Ramos (cell line): ENCODE measurements around the gene VSIG1.

Experiments
- in situ Hi-C: fragments of 300-500 bp; cut with MboI; formaldehyde crosslinking; loops from one replicate; pipeline ENCODE4 v1.14.3; 2022; ENCODE audit warnings: low sequenced_read_pairs; ENCODE audit not compliant: unreplicated experiment

VSIG1 gene

DNA sequence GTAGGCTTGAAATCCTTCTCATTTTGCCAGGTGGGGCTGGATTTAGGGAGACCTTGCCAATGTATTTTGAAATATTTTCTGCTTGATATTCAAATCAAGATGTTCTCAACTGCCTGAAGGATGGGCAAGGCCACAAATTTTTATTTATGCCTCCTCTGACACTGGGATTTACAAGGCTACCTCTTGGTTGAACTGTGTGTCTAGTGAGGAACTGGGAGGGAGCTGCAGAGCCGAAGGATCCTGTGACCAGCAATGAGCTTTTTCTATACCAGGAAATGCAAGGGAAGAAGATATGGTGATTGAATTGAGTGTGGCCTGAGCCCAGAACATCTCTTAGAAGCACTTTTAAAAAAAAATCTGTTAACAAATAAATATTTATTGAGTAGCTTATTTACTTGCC lies 14.9 kb downstream of the VSIG1 start:
- in situ Hi-C loops, result no loop called here

DNA sequence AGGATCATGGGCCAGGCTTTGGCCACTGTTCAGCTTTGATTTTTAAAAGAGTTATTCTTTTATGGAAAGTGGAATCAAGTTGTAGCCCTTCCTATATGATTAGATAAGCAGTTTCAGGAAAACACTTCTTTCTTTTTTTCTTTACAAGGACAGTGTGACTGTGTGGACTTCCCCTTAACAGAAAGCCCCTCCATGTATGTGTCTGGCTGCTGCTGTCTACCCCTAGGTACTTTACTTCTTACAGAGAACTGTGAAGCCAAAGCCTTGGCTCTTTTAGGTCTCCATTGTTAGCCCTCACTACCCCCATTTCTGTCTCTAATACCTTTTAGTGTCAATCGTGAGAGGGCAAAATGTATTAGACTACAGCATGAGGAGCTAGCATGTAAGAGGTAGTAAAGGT lies 19.1 kb downstream of the VSIG1 start:
- in situ Hi-C loops, result no loop called here

DNA sequence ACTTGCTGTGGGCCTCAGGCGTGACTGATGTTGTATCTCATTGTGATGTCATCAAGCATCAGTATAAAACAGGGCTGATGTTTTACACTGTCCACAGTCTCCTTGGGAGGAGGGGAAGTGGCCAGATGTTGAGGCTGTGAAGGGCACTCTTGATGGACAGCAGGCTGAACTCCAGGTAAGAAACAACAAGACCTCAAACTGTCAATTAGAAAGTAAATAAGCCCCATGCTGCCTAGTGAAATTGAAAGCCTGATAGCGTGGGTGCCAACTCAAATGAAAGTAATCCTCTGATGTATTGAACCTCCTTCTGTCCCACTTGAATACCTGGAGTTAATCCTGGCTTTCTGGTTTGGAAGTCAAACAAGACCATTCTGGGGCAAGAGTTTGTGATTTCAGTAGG lies 19.7 kb downstream of the VSIG1 start:
- in situ Hi-C loops, result no loop called here

DNA sequence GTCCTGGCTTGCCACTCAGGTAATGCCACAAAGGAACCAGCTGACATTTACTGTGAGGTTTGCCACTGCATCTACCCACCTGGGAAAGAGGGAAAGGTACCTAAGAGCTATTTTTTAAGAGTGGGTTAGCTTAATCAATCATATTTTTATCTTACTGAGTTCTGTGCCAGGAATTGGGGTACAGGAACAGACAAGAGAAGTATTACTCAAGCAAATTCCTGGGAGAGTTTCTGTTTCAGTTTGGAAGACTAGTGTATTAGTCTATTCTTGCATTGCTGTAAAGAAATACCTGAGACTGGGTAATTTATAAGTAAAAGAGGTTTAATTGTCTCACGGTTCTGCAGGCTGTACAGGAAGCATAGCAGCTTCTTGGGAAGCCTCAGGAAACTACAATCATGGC lies 23.3 kb downstream of the VSIG1 start:
- in situ Hi-C loops, result no loop called here

DNA sequence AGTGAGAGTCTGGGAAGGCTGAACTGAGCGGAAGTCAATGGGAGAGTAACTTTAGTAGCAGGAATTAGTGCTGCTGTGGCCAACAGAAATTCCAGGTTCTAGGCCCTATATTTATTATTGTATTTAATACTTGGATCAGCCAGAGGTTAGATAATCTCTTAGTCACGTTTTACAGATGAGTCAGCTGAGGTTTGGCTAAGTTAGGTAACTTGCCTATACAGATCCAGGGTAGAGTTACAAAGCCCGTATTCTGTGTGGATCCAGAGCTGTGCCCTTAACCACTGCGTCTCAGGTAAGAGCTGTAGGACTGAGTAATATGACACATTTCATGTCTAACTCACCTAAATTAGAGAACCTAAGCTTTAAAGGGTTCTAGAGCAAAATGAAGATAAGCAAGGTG lies 26.0 kb downstream of the VSIG1 start:
- in situ Hi-C loops, result no loop called here

DNA sequence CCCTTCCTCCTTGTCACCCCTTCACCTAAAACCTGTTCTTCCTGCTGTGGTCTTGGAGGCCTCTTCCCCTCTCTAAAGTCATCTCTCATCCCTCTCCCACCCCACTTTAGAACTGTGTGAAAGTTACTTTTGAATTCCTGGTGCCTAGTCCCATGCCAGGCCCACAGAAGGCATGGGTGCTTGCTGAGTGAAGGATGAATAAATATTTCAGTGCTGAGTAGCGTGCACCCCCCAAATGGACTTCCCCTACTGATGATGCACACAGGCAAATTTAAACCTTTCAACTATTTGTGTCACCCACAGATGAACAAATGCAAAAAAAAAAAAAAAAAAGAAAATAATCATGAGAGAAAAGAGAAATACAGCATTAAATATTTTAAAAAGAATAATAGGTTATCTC lies 26.7 kb downstream of the VSIG1 start:
- in situ Hi-C loops, result no loop called here

DNA sequence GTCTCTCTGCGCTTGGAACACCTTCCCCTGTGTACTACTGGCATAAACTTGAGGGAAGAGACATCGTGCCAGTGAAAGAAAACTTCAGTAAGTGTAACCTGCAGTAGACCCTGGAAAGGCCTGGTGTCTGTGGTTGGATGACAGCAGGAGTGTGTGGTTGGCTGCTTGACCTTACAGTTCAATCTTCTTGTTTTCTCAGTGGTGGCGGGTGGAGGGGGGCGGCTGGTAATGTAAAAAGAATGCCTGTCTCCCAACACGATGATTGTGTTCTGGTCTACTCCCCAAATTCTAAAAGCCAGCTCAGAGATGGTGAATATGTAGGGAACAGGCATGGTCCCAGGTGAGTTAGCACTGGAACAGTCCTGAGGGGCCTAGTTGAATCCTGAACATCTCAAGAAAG lies 27.9 kb downstream of the VSIG1 start:
- in situ Hi-C loops, result no loop called here

DNA sequence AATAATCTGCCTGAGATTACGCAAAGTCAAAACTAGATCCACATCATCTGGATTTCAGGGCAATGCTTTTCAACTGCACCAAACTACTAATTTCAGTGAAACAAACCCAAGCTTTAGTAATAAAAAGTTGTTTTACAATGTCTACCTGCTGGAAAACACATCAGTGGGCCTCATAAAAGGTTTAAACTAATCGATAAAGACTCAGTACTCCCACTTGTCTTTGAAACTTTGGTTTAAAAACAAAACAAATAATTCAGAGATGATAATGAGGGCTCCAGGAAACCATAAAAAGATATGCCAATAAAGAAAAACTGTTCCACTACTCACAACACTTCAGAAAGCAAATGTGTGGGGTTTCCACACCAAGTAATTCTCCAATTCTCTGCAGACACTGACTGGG lies 36.2 kb downstream of the VSIG1 start:
- in situ Hi-C loops, result no loop called here

DNA sequence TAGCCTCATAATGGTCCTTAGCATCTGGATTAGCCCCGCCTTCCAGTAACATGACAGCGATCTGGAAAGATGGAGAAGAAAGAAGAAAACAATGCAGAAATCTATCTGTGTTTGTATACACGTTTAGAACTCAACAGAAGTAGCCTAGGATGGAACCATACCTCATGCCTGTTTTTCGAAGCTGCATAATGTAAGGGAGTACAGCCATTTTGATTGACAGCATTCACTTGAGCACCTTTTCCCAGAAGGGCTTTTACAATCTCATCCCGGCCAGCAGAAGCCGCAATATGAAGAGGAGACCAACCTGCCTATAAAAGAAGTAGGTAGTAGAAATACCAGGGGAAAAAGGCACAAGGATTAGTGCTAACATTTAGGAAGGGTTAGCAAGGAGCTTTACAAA lies 42.9 kb downstream of the VSIG1 start:
- in situ Hi-C loops, result no loop called here

DNA sequence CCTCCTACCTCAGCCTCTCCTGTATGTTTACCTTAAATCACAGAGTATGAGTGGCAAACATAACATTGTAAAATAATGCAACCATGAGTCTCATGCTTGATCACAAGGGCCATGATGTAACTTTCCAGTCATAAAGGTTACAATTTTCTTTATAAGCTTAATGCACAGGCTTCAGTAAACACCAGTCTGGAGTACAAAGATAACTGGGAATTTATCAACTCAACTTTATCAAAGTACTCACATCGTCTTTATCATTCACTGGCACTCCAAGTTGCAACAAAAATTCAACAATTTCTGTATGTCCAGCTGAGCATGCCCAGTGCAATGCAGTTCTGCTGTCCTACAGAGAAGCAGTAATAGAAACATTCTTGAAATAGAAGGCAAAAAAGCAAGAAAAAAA lies 43.6 kb downstream of the VSIG1 start:
- in situ Hi-C loops, result no loop called here

DNA sequence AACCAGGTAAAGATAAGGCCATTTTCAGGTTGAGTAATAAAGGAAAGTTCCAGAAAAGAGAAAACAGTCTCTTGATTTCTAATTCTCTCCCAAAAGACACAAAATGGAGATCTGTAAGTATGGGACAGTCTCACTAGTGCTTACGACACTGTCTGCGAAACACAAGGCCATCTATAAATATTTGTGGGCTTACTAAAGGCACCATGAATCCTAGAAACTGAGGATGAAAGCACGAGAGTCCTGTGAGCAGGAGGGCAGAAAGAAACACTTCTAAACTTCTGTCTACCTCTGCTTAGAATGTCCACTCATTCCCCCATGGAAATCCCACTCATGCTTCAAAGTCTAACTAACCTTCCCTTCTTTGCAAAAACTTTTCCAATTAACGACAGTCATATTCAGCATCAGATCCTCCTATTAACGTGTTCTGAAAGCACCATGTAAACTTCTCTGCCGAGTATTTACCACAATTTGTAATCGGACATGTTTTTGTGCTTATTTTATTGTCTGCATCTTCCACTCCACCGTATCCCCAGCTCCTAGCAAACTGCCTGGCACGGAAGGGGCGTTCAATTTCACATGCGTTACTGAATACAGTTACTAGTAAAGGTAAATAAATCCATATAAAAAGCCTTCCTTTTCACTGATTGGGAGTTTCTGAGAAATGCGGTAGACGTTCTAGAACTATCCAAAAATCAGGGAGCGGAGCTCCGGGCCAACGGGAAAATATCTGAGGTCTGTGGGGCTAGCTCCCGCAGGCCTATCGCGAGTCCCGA lies 45.8 kb downstream of the VSIG1 start:
- in situ Hi-C loops, result no loop called here

DNA sequence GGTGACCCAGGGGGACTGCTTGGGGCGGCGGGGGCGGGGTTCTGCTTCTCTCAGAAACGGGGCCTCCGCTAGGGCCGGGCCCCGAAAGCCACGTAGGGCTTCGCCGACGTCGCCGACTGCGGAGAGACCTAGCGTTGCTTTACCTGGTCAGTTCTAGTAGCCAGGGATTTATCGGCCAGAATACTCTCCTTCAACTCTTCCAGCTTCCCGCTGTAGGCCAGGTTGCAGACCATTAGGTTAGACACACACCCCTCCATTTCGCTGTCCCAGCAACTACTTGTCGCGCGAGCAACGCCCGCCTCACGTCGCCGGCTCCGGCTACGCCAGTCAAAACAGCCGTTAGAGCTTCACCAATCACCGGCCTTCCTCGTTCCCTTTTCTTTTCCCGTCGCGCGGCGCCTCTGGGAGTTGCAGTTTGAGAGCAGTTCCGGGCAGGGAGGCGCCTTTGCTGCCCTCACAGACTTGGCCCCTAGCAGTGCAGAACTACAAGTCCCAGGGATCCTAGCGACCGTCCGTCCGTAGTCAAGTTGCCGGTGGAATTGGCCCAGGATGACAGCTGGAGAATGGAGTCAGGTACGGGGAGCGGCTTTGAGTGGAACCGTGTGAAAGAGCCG lies 46.5 kb downstream of the VSIG1 start, which contains the start of the genes ATG4A and PSMD10:
ATG4A (plus strand) TSS at position 515 of the 614 bp plus-strand sequence; CDS start at position 564, 49 bp downstream.
PSMD10 (minus strand) TSS at position 279 of the 614 bp plus-strand sequence; CDS start at position 257, 22 bp downstream.
- in situ Hi-C loops, result no loop called here

DNA sequence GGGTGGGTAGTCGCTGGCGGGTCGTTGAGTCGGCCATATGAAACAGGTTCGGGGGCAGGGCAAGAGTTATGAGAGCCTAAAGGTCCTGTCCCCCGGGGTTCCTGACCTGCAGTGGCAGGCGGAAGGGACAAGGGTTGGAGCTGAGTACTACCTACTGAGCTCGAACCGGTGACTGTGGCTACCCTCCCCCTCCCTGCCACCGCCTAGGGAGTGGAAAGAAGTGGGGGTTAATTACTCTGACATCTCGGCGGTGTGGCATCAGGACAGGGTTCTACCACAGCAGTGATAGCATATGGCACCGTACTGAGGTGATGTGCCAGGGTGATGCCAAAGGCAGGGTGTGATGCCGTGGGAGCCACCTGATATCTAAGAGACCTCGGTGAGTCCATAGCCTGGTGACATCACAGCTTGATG lies 47.0 kb downstream of the VSIG1 start:
- in situ Hi-C loops, result no loop called here

DNA sequence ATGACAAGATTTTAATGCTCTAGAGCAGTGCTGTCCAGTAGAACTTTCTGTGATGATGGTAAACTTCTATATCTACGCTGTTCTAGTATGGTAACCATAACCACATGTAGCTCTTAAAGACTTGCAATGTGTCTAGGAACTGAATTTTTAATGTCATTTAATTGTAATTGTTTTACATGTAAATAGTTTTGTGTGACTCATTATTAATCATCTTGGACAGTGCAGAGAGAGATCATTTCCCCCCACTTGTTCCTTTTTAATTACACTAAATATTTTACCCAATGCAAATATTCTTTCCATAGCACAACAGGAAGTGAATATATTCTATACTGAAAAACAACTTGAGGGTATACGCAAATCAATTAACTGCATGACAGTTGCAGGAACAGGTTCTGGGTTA lies 52.5 kb downstream of the VSIG1 start:
- in situ Hi-C loops, result no loop called here

DNA sequence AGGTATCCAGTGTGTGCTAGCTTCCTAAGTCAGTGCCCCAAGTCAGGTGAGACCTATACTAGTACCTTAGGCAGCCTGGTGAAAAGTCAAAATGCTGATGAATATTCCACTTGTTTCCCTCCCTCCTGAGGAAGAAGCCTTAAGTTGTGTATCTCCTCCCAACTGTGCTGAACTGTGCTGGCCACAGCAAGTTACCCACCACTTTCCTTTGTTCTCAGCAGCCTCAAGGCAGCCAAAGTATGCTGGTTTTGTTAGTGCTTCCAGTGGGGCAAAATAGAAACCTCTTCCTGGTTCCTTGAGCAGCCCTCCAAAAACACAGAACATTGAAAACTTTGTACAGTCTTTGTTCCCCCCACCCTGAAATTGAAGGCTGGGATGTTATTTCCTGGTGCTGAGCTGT lies 60.6 kb downstream of the VSIG1 start:
- in situ Hi-C loops, result no loop called here

DNA sequence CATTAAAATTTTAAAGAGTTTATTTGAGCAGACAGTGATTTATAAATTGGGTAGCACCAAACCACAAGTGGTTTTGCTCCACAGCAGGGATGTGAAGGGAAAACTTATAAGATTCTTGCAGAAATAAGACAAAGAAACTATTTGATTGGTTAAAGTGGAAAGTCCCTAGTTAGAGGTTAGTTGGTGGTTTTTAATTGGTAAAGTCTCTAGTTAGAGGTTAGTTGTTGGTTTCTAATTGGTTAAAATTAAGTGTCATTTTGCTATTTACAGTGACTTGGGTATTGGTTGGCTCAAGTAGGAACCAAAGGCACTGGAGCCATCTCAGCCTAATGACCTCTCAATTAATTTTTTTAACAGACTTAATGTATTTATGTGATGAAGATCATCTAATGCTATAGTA lies 69.7 kb downstream of the VSIG1 start:
- in situ Hi-C loops, result no loop called here

DNA sequence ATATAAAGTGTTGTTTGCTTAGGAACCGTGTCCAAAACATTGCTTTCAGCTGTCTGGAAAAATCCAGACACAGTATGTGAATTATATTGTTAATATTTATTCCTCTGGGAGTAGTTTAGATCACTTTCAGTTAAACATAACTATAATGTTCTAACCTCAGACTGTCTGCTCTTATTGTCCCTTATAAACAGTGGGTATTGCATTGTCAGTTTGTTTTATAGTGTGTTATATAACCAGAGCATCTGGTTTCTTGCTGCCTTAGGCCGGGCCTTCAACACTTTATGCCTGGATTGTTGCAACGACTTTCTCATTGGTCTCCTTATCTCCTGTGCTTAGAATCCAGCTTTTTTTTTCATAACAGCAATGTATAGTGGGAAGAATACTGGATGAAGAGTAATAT lies 73.1 kb downstream of the VSIG1 start:
- in situ Hi-C loops, result no loop called here

DNA sequence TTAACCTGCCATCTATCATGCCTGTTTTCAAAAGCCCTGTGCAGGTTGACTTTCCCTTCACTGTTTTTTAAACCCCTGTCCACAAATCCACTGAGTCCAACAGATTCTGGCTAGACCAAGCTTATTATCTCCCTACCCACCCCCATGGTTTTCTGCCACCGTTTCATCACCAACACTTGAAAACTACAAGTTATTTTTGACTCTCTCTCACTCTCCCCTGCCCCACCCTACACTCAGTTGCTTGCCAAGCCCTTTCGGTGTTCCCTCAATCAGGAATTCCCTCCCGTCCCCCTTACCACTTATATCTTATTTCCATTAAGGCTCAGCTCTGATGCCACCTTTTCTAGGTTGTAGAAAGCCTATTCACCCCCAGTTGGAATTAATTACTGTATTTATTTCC lies 76.4 kb downstream of the VSIG1 start:
- in situ Hi-C loops, result no loop called here

DNA sequence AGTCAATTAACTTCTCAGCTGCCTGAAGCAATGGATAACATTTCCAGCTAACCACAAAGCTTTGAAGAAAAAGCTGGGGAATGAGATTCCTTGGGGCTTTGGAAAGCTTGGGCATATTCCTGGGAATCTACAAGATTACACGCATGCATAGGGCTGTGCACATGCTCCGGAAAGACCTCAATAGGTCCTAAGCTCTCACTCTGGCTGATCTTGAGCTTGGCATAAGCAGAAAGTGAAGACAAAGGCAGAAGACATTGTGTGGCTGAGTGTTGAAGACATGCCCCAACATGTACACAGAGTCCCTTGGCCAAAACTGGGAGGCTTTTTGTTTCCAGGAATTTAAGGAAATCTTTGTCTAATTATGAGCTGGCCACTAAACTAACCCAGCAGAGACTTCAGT lies 77.9 kb downstream of the VSIG1 start:
- in situ Hi-C loops, result no loop called here

DNA sequence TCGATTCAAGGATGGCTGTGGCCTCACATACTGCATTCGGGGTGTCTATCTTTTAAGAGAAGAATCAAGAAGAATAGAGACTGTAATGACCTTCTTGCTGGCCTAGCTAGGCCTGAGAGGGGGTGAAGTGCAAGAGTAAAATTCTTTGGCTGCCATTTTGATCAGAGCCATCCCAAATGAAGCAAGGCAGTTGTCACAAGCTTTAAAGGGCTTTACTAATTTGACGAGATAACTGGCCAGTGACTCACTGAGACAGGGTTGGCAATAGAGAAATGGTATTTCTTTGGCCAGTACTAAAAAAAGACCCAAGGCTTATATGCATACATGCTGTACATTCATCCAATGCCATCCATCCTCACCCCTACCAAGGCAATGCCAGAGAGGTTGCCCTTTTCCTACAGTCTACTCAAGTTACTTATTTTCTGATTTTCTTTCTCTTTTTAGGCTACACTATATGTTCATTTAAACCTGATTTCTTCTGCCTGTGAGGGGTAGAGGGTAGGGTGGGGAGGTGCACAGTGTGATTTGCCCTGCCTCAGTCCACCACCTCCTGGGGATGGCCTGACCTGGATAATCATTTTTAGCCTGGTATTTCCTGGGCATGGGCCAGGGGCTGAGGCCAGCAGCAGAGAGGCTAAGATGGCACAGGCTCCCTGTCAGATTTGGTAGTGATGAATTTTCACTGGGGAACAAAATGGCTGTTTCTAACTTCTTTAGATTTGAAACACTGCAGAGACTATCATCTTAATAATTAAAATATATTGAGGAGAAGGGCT lies 78.9 kb downstream of the VSIG1 start:
- in situ Hi-C loops, result no loop called here

DNA sequence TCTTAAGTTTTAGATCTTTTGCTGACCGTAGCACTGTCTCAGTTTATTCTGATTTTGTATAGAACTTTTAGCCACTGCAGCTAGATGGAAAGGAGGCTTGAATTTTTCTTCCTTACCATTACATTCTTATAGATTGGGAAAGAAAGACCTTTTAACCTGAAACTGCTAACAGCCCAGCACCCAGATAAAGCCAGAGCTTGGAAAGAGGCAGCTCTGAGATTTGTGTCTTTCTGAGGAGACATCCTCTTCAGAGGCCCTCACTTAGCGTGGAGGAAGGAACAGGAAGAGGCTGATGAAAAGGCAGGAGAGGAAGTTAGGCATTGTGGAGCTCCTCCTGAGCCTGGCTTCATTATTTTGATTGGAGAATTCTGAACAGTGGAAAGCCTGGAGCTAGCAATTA lies 81.8 kb downstream of the VSIG1 start:
- in situ Hi-C loops, result no loop called here
